GM12891 (cell line): Measurements from ENCODE around the gene DSTN.

Experiments
- PAX5 ChIP-seq: IDR thresholded peaks from 2 replicates; pipeline ENCODE4 v1.6.1; 2011; ENCODE audit warnings: low read length, moderate library complexity, mild to moderate bottlenecking; ENCODE audit not compliant: insufficient read depth, severe bottlenecking
- POLR2A ChIP-seq: IDR thresholded peaks from 2 replicates; pipeline ENCODE4 v1.6.1; 2011; ENCODE audit warnings: low read depth, low read length, control low read depth
- POLR2AphosphoS5 ChIP-seq: IDR thresholded peaks from 2 replicates; pipeline ENCODE4 v1.6.1; 2011; ENCODE audit warnings: low read depth, low read length, control low read depth
- SPI1 ChIP-seq: IDR thresholded peaks from 2 replicates; pipeline ENCODE4 v1.6.1; 2011; ENCODE audit warnings: low read depth, low read length, control low read depth

DNA sequence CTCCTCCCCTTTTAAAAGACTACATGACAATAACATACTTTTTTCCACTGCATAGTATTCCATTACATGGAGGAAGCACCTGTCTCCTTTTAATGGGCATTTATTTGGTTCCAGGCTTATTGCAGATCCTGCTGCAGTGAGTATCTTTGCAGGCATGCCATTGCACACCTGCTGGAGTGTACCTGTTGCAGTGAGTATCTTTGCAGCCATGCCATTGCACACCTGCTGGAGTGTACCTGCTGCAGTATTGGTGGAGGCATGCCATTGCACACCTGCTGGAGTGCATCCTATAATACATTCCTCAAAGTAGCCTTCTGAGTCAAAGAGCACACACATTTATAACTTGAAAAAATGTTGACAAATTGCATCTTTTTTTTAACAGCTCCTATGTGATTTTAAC lies 40.3 kb upstream of the DSTN start:
- no peak for TF ChIP-seq POLR2AphosphoS5
- TF ChIP-seq POLR2A: no peak
- no peak for TF ChIP-seq PAX5
- no peak for TF ChIP-seq SPI1
